Loucy (cell line): ENCODE data around the gene SF3B2.

Source experiments
- CTCF ChIP-seq: fragments of 200-600 bp; sonication (generic); conservative IDR thresholded peaks from 2 replicates; pipeline ENCODE4 v1.5.1; 2014; ENCODE audit warnings: mild to moderate bottlenecking, antibody characterized with exemption, low read length
- EZH2phosphoT487 ChIP-seq: fragments of 200-600 bp; IDR thresholded peaks from 2 replicates; pipeline ENCODE4 v1.6.1; 2018; ENCODE audit warnings: antibody characterized with exemption, mild to moderate bottlenecking, moderate library complexity, borderline replicate concordance

- TF ChIP-seq CTCF (no peak), EZH2phosphoT487 (no peak)
Observed at GRCh38 chr11:66084821-66085475, 32.8 kb downstream of the SF3B2 start.
